Vagina (tissue), 2 donors: ENCODE data around the gene RANBP3.

Experiments used
- CTCF ChIP-seq, 3 experiments: fragments of 450-650 bp in 2 of 3; fragments of 200-600 bp in 1 of 3; sonication (generic) in 1 of 3; IDR thresholded peaks; one replicate each; pipeline ENCODE4 v1.5.1; 2017 to 2019; ENCODE audit warnings: antibody characterized with exemption in 3 of 3, mild to moderate bottlenecking in 2 of 3, moderate library complexity in 2 of 3
- POLR2A ChIP-seq, 2 donors: fragments of 450-650 bp; IDR thresholded peaks; one replicate each; pipeline ENCODE4 v1.6.1; 2017; ENCODE audit warnings: antibody characterized with exemption in 2 of 2, mild to moderate bottlenecking in 2 of 2, moderate library complexity in 2 of 2
- POLR2AphosphoS5 ChIP-seq, 2 donors: sonication (generic); formaldehyde crosslinking; IDR thresholded peaks; one replicate each; pipeline ENCODE4 v1.9.0; 2017; ENCODE audit warnings: antibody characterized with exemption in 2 of 2, mild to moderate bottlenecking in 2 of 2, low read depth in 1 of 2; ENCODE audit not compliant: insufficient read depth in 1 of 2

GRCh38 chr19:5907241-5907640 lies 70.7 kb downstream of the RANBP3 start:
- TF ChIP-seq CTCF (IDR thresholded peaks at IDR 0.05): no peak
- no peak for TF ChIP-seq POLR2AphosphoS5 (IDR thresholded peaks at IDR 0.05; ENCODE audit: insufficient read depth in 1 of 2, low read depth in 1 of 2)
- no peak for TF ChIP-seq POLR2A (IDR thresholded peaks at IDR 0.05)
